Measurements from ENCODE around the gene ITK. TPM values are rescaled to one million over a fixed set of nuclear protein-coding genes. Genes with fewer than 3 reads are reported as not detected.

The ITK gene
- total RNA-seq, 1 donor from 2014 or later, result not detected

GRCh38 chr5:157143127-157143971, 37.3 kb upstream of the ITK start:
- peak overlapping the region; percentile 94 for H3K4me3 Mint-ChIP-seq
- no peak for DNase-seq (ENCODE audit: extremely low spot score, unreplicated experiment)
- no peaks in the 10 kb centered on the region for H3K9me3 Mint-ChIP-seq
- TF ChIP-seq, protein P1, sequence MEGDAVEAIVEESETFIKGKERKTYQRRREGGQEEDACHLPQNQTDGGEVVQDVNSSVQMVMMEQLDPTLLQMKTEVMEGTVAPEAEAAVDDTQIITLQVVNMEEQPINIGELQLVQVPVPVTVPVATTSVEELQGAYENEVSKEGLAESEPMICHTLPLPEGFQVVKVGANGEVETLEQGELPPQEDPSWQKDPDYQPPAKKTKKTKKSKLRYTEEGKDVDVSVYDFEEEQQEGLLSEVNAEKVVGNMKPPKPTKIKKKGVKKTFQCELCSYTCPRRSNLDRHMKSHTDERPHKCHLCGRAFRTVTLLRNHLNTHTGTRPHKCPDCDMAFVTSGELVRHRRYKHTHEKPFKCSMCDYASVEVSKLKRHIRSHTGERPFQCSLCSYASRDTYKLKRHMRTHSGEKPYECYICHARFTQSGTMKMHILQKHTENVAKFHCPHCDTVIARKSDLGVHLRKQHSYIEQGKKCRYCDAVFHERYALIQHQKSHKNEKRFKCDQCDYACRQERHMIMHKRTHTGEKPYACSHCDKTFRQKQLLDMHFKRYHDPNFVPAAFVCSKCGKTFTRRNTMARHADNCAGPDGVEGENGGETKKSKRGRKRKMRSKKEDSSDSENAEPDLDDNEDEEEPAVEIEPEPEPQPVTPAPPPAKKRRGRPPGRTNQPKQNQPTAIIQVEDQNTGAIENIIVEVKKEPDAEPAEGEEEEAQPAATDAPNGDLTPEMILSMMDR (conservative IDR thresholded peaks at IDR 0.05), result no peak
- peaks cover 4% of the 10 kb centered on the region for H3K4me1 Mint-ChIP-seq (ENCODE audit: unreplicated experiment)
- peaks cover 4% of the 10 kb centered on the region for H3K27me3 Mint-ChIP-seq
- H3K27ac Mint-ChIP-seq, result peak overlapping the region; percentile 92
- peaks cover 14% of the 10 kb centered on the region for H3K36me3 Mint-ChIP-seq

DNA sequence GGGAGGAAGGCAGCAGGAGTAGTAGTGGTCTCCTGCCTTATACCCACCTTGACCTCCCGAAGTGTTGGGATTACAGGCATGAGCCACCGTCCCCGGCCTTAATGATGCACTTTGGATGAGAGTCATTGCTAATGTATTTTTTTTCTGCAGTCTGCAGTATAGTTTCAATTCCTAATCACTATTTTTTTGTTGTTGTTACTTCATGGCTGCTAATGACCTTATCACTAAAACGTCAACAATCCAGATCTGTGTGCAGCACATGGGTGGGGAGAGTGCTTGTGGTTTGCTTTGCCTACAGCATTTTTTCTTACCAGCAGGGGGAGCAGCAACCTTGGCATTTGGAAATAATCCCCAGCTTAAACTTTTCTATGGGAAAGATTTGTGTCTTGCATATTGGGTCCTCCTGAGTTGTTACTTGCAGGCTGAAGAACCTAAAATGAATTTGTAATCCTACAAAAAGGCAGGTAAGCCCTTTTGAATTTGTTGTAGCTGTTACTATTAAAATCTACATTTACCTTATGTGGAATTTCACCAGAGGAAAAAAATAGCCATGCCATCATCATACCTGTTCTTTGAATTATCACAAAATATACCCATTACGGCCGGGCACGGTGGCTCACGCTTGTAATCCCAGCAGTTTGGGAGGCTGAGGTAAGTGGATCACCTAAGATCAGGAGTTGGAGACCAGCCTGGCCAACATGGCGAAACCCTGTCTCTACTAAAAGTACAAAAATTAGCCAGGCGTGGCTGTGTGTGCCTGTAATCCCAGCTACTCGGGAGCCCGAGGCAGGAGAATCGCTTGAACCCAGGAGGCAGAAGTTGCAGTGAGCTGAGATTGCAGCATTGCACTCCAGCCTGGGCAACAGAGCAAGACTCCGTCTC, 31.7 kb upstream of the ITK start:
- Mint-ChIP-seq H3K36me3 (no peaks in the 10 kb centered on the region), H3K9me3 (no peaks in the 10 kb centered on the region), H3K4me1 (ENCODE audit: unreplicated experiment) (peaks cover 5% of the 10 kb centered on the region), H3K4me3 (no peak overlapping the region), H3K27ac (no peak overlapping the region), H3K27me3 (peaks cover 4% of the 10 kb centered on the region)
- DNase-seq (ENCODE audit: extremely low spot score, unreplicated experiment), result no peak
- TF ChIP-seq, protein P1 (conservative IDR thresholded peaks at IDR 0.05), result peak; percentile 91

DNA sequence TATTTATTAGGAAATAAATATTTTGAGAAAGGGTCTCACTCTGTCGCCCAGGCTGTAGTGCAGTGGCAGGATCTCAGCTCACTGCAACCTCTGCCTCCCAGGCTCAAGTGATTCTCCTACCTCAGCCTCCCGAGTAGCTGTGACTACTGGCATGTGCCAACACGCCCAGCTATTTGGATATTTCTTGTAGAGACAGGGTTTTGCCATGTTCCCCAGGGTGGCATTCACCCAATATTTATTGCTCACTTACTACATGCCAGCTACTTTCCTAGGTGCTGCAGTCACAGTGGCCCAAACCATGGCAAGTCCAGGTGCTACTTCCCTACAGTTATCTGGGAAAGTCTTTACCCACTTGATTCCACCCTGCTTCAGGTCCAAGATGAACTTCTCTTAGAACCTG, 29.6 kb upstream of the ITK start:
- Mint-ChIP-seq H3K9me3 (no peaks in the 10 kb centered on the region), H3K4me3 (no peak overlapping the region), H3K4me1 (ENCODE audit: unreplicated experiment) (peaks cover 5% of the 10 kb centered on the region), H3K27me3 (no peaks in the 10 kb centered on the region), H3K36me3 (no peaks in the 10 kb centered on the region), H3K27ac (no peak overlapping the region)
- DNase-seq (ENCODE audit: extremely low spot score, unreplicated experiment), result no peak
- TF ChIP-seq, protein P1 (conservative IDR thresholded peaks at IDR 0.05), result no peak

DNA sequence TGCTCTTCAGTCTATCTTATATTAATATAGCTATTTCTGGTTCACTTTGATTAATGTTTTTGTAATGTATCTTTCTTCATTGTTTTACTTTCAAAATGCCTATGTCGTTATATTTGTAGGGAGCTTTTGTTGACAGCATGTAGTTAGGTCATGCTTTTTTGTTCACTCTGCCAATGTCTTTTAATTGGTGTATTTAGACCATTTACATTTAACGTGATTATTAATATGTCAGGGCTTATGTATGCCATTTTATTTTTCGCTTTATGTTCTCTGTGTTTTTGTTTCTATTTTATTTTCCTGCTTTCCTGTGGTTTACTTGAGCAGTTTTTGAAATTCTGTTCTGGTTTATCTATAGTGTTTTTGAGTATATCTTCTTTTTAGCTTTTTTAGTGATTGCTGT, 25.3 kb upstream of the ITK start:
- no peaks in the 10 kb centered on the region for H3K36me3 Mint-ChIP-seq
- DNase-seq (ENCODE audit: extremely low spot score, unreplicated experiment), result no peak
- TF ChIP-seq, protein P1 (conservative IDR thresholded peaks at IDR 0.05), result no peak
- no peak overlapping the region for H3K27ac Mint-ChIP-seq
- H3K27me3 Mint-ChIP-seq, result no peaks in the 10 kb centered on the region
- no peaks in the 10 kb centered on the region for H3K9me3 Mint-ChIP-seq
- H3K4me1 Mint-ChIP-seq (ENCODE audit: unreplicated experiment), result no peaks in the 10 kb centered on the region
- no peak overlapping the region for H3K4me3 Mint-ChIP-seq

GRCh38 chr5:157157293-157157891, 23.2 kb upstream of the ITK start:
- Mint-ChIP-seq H3K27me3 (no peaks in the 10 kb centered on the region), H3K36me3 (no peaks in the 10 kb centered on the region), H3K27ac (no peak overlapping the region), H3K9me3 (no peaks in the 10 kb centered on the region), H3K4me3 (no peak overlapping the region), H3K4me1 (ENCODE audit: unreplicated experiment) (no peaks in the 10 kb centered on the region)
- TF ChIP-seq, protein P1 (conservative IDR thresholded peaks at IDR 0.05), result no peak
- no peak for DNase-seq (ENCODE audit: extremely low spot score, unreplicated experiment)

Measured in type B pancreatic cell (in vitro differentiated cells).